Stimulated activated CD8-positive, alpha-beta memory T cell treated with anti-CD3 and anti-CD28 coated beads, Interleukin-15, amount 100 ng/mL, for 48 hours (primary cell): ENCODE data around the gene FGF3.
"Not testable (repeated sequence)": the region's sequence is repeated elsewhere in the genome, so short reads cannot be mapped to it uniquely, and the experiment has no call there.

ENCODE experiments used
- DNase-seq, 2 donors: peaks; one replicate each; pipeline ENCODE4 v3.0.0-alpha.2; 2020; ENCODE audit warnings: low read depth in 2 of 2

The FGF3 gene

DNA sequence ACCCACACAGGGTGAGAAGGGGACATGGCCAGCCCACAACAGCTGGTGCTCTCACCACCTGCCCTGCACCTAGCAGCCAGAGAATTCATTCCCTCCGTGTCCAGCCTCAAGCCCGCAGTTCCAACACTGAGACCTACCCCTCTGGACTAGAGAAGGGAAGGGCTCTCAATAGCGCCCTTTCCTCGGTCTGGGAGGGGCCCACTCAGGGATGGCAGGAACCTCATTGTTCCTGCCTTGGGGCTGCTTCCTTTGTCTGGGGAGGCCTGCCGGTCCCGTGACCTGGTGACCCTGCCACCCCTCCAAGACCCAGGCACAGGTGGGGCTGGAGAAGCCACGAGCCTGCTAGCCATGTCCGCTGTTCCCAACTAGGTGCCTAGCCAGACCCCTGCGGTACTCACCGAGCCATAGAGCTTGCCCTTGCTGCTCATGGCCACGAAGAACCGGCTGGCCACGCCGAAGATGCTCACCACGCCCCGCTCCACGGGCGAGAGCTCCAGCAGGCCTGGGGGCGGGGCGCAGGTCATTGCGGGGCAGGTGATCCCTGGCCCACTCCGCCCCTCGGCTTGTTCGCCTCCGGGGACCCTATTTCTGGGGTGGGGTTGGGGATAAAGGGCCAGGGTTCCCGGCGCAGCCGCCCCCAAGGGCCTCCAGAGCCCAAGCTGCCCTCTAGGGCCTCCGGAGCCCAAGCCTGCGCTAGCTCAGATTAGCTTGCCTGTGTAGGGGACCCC, 45.4 kb downstream of the FGF3 start:
- no peak for DNase-seq

DNA sequence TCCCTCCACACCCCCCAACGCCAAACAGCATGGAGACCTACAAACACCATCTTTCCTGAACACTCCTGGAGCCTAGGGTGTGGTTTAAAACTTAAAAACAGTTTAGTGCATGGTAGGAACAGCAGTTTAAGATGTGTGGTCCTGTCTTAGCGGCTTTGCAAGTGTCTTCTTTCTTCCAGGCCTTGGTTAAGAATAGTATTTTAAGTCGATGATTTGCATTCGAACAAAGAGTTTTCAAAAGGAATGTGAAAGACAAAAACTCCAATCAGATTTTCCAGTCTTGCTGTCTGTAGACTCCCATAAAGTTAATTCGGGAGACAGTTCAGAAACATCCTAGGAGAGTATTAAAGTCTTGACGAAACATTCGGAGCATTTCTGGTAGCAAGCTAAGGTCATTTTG, 47.8 kb downstream of the FGF3 start:
- DNase-seq, result no peak

DNA sequence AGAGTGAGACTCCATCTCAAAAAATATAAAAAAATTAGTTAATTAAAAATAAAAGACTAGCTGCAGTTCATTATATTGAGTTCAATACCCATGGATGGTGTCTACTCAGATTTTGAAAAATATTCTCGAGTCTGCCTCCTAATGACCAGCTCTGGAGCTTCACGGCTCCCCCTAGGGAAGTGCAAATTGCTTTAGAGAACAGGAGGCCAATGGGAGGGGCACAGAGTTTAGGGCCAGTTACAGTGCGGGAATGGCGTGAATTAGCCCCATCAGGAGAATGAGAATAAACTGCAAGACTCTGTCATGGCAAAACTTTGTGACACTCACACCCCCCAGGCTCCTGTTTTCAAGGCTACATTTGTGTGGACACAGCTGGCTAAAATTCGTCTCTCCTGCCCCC, 48.7 kb downstream of the FGF3 start:
- DNase-seq, result no peak

DNA sequence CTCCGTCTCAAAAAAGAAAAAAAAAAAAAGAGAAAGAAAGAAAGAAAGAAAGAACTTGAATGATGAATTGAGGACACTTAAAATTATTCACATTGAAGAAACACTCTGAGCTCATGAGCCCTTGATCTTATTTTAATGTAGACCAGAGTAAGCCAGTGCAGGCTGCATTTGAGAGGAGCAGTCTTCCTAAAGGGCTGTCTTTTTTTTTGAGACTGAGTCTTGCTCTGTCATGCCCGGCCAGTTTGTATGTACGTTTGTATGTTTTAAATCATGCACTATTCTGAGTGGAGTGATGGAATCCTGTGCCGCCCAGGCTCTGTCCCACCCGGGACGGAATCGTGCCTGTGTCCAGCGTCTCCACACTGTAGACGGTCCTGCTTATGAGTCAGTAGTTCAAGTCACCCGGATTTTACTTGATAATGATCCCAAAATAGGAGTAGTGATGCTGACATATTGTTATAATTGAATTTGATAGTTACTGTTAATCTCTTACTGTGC, 53.7 kb downstream of the FGF3 start:
- no peak for DNase-seq

- DNase-seq, result not testable (repeated sequence)
Measured at GRCh38 chr11:69764918-69765317, 54.3 kb downstream of the FGF3 start.

DNA sequence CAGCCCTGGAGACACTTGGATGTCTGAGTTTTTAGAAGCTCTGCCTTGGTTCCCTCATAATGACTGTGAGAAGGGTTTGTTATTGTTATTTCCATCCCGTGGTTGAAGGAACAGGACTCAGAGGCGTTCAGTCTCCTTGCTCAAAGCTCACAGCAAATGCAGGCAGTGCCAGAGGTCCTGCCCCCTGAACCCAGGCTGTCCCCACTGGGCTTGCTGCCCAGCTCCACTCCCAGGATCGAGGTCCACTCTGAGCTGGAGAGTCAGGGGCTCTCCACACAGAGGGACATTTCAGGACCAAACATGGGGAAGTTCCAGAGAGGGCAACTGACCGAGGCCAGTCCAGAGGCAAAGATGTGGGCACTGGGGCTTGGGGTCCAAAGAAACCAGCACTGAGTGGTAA, 58.9 kb downstream of the FGF3 start:
- no peak for DNase-seq
